ENCODE measurements around the gene AIG1.

AIG1 gene

GRCh38 chr6:143098054-143098671 is 37.5 kb downstream of the AIG1 start:
- no peak for DNase-seq

DNA sequence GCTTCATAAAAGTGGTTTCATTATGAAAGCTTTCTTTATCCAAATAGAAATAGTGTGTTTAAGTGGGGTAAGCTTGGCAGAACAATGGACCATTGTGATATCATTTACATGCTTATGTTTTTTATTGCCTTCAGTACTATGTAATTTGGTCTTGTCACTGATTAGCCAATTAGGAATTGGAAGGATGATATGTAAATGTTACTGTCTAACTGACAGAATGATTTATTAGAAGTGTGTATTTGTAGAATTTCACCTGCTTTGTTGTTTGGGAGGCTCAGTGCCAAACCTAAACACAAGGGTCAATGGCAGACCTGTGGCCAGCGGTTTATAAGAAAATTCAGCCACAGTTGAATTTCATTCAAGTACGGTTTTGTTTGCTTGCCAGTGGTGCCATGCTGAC is 39.0 kb downstream of the AIG1 start:
- DNase-seq = no peak

- no peak for DNase-seq
These were observed 39.7 kb downstream of the AIG1 start for GRCh38 chr6:143100429-143100828.

- no peak for DNase-seq
These were observed 43.2 kb downstream of the AIG1 start for GRCh38 chr6:143103916-143104315.

DNA sequence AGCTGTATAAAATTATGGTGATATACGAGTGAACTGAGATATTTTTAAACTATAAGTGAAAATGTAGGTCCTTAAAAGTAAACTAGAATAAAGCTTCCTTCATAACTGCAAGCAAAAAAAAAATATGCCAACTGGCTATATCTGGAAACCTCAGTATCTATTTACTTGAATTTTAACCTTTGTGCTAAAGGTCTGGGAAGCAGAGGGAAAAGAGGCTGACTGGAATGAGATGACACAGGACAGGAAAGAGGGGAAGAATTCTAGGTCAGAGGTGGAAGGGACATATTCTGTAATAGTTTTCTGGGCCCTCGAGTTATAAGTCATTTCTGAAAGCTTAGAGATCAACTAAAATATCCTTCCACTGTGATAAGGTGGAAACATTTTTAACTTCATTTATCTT is 46.8 kb downstream of the AIG1 start:
- no peak for DNase-seq

DNA sequence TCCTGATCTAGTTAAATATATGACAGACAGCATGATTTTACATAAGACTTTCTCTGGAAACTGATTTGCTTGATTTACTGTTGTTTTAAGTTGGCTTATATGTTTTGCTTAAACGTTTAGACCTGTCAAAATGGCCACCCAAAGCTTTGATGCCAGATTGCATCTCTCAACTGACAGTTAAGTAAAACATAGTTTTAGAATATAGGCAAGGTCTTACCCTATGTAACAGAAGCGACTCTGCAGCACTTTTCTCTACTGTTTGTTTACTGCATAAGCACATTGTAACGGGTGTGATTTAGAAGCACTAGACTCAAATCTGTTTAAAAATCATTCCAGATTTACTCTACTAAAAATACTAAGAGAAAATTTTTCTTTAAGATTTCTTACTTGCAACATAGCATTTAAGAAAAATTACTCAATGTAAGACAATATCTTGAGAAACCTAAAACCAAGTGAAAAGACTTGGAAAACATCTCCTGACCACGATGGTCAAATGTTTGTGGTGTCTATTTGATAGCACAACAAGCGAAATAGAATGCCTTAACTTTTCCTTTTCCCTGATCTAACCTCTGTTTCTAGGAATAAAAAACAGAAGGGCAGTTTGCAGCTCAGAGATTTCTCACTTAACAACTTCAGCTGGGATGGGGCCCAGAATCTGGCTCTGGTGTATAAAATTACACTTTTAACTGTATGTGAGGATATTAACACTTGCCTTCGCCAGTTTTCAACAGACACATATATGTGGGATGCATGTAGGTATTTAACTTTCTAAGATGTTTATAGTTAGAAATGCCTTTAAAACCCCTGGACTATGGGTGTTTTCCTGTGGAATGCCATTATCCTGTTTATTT is 47.4 kb downstream of the AIG1 start:
- DNase-seq = no peak

- no peak for DNase-seq
These were observed 48.5 kb downstream of the AIG1 start for GRCh38 chr6:143109196-143109595.

GRCh38 chr6:143110572-143110971 is 49.9 kb downstream of the AIG1 start:
- no peak for DNase-seq

DNA sequence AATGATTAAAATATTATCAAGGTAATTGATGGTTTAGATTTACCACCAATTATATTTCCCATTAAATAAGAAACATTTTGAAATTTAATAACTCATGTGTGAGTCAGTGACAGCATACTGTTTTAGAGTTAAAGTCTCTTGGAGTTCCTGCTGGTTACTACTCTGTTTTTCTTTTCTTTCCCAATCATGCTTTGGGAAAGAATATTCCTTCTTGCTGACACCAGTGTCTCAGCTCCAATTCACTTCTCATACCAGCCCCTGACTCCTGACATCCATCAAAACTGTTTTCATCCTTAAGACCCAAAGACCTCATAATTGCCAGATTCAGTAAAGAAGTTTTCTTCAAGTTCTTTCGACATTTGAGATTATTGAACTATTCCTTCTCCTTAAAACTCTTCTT is 50.3 kb downstream of the AIG1 start:
- no peak for DNase-seq

DNA sequence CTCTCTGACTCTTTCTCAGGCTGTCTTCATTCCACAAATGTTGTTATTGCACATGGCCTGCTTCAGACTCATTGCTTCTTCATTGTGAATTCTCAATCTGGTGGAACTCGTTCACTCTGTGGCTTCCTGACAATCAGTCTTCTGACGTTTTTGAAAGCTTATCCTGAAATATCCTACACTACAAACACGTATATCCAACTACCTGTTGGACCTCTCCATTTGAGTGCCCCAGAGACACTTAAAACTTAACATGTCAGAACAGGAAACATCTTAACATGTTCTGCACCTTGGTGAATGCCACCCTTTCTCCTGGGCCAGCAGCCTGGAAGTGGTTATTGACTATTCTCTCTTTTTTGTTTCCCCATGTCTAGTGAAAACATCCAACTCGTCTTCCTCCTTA is 50.8 kb downstream of the AIG1 start:
- no peak for DNase-seq

- DNase-seq = no peak
These were observed 51.5 kb downstream of the AIG1 start for GRCh38 chr6:143112084-143112768.

- no peak for DNase-seq
These were observed 52.1 kb downstream of the AIG1 start for GRCh38 chr6:143112837-143113236.

DNA sequence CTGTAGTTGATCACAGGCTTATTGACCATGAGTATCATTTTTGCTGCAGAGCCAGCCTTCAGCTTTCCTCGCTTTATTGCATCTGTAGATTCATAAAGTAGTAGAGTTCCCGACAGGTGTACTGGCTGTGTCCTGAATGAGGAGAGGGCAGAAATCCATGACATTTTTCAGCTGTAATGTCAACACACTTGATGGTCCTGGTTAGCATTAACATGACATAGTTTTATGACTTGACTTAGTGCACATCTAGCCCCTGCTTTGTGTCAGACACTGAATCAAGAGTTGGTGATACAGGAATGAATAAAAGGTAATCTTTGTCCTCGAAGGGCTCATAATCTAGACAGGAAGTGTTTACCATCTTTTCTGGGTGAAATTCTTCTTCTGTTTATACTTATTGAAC is 55.0 kb downstream of the AIG1 start:
- no peak for DNase-seq

DNA sequence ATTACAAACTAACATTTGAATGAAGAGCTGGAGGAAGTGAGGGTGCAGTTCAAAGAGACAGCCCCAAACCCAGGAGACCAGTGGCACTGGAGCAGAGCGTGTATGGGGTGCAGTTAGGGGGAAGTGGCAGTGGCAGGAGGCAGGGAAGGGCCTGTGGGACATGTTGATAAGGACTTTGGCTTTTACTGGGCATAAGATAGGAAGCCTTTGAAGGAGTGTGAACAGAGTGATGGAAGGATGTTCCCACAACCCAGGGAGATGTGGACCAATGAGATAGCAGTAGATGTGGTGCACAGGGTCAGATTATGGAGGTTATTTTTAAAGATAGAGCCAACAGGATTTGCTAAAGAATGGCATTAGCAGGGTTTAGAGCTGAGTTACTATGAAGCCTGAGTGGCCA is 56.4 kb downstream of the AIG1 start:
- DNase-seq = no peak

DNA sequence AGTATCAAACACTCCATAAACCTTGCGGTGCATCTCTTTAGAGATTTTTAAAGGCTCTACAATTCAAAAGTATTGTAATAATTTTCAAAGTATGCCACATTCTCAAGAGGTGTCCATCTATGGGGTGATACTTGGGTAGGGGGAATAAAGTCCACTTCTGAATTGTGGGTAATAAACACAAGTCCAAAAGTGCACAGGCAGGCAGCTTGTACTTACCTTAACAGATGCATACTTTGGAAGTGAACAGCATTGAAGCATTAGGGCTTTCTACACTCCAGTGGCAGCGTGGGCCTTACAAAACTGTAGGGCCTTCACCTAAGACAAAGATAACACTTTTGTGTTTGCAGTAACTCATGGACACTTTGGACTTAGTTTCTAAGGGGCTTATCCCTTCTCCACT is 58.6 kb downstream of the AIG1 start:
- DNase-seq = no peak

DNA sequence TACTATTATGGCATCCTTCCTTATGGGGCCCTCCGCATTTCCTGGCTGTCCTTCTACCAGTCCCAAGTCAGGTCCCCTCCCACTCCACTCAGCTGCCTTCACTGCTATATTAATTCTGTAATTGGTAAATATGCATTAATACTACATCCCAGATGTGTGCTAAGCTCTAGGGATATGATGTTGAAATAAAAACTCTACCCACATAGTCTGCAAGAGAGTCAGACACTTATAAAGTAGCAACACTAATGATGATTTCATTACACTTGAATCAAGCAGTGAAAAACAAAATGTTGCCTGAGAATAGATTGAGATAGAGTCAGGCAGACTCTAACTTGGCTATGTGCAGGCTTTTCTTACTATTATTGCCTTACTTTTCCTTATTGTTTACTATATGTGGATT is 62.4 kb downstream of the AIG1 start:
- no peak for DNase-seq

GRCh38 chr6:143123941-143124340 is 63.3 kb downstream of the AIG1 start:
- no peak for DNase-seq

GRCh38 chr6:143125455-143125854 is 64.8 kb downstream of the AIG1 start:
- DNase-seq = no peak

GRCh38 chr6:143125864-143126573 is 65.3 kb downstream of the AIG1 start:
- no peak for DNase-seq

DNA sequence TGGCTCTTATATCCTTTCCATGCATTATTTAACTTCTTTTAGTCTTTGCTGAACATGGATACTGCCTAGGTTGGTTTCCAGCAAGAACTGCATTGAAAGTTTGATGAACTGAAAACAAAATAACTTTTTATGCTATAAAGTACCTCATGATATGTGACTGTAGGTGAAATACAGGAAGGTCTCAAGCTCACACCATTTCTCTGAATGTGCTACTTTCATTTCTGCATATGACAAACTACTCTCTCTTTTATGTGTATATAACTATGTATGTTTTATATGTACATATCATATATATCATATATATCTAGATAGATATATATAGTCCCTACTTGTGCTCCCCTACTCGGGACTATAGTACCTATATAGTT is 65.9 kb downstream of the AIG1 start:
- DNase-seq = no peak

DNA sequence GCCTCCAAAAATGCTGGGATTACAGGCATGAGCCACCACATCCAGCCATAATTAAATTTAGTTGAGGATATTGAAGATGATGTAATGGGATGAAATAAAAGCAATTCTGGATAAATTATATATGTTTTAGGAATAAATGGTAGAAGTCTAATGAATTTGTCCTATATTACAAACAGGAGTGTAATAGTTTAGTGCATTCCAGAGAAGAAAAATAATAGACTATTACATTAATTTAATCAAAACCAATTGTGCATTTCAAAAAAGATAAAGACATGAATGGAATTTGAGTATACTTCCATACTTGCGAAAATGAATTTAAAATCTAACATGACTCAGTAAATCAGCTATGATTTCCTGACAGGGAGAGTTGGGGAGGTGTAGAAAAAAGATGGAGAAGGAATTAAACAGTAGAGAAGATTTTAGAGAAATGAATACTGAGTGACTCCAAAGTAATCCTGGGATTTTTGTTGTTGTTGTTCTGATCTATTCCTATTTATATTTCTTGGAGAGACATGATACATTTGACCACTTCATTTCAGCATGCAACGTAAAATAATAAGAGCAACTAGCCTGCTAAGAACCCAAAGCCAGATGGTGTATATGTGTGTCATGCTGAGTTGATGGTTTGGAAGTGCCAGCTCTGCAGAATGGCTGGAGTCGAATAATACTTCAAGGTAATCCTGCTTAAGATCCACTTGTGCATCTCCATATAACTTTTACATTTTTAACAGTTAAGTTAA is 67.4 kb downstream of the AIG1 start:
- DNase-seq = no peak

DNA sequence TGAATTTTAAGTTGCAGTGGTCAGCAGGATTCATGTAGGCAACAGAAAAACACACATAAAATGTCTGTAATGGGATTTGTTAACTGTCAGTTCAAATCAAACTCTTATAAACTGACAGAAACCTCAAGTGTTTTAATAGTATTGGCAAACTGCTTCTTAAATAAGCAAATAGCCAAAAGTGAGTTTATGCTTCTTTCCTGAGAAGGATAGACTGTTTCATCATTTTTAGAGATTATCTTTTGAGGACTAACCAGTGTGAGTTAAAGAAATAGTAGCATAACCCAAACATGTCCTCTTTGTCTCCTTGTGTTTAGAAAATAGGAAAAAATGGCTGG is 68.0 kb downstream of the AIG1 start:
- no peak for DNase-seq

DNA sequence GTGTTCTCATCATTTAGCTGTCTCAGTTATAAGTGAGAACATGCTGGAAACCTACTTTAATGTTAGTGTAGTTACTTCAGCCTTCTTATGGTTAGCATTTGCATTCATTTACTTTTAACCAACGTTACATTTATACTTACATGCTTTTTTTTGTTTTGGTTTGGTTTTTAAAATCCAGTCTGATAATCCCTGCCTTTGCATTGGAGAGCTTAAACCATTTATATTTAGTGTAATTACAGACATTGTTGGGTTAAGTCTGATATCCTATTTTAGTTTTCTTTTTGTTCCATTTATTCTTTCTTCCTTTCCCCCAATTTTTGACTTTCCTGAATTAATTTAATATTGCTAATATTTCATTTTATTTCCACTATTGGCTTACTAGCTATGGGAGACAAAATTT is 70.2 kb downstream of the AIG1 start:
- no peak for DNase-seq

Measured in NCI-H187 (cell line).